A549 treated with RU486 at 1 μM for 4 hours (cell line): Measurements from ENCODE around the gene CEP72. TPM values are rescaled to one million over a fixed set of nuclear protein-coding genes. Genes with fewer than 3 reads are reported as not detected.

Source experiments
- total RNA-seq: library from RNA; stranded (reverse); fragments of 200-300 nt; extraction: Qiagen RNA extraction; gene quantifications from 5 replicates; pipeline ENCODE4 v1.2.3, GENCODE V29; 2022; ENCODE audit warnings: low read depth

CEP72 gene, protein sequence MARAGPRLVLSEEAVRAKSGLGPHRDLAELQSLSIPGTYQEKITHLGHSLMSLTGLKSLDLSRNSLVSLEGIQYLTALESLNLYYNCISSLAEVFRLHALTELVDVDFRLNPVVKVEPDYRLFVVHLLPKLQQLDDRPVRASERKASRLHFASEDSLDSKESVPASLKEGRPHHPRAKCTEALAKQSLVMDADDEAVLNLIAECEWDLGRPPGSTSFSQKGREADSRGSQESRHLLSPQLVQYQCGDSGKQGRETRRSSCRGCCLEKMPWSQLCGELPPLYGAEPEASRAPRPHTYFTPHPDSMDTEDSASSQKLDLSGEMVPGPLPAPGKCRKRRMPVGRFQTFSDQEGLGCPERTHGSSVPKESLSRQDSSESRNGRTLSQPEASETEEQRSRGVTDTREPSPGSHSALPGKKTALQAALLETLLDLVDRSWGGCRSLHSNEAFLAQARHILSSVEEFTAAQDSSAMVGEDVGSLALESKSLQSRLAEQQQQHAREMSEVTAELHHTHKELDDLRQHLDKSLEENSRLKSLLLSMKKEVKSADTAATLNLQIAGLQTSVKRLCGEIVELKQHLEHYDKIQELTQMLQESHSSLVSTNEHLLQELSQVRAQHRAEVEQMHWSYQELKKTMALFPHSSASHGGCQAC
- 8.1 to 11.4 TPM (median 9.8 TPM) in 5 replicates for total RNA-seq

DNA sequence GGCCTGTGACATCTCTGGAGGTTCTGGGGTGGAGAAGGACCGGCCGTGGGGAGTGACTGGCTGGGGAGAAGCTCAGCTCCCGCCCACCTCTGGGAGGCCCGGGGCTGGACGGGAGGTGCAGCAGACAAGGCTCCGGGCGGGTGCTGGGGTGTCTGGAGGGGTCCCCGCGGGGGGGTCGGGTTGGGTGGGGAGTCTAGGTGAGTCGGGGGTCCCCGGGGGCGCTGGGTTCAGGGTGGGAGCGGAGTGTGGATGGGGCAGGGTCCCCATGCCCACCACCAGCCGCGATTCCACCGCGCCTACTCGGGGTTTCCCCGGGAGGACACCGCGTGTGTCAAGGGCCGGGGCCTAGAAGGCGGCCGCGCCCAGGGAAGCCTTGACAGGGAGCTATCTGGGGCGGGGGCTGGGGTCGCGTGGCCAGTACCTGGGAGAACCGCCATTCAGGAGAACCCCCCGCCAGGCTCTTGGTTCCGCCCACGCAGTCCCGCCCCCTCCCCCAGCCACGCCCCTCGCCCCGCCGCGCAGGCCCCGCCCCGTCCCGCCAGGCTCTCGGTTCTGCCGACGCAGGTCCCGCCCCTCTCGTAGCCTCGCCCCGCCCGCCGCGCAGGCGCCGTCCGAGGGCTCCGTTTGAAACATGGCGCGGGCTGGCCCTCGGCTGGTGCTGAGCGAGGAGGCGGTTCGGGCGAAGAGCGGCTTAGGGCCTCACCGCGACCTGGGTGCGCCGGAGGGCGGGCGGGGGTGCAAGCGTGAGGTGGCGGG lies at the start of gene CEP72:
Gene CEP72, plus strand, starts transcription at position 610 of the 756 bp plus-strand sequence. Its CDS starts 22 bp downstream, at position 632.

GRCh38 chr5:693271-694041 lies 81.3 kb downstream of the CEP72 start, which contains the start of gene TPPP:
TPPP (minus strand) TSS chr5:693352; CDS start chr5:678060, 15,292 bp downstream.

Other genes starting within 250 kb of the CEP72 start
- gene EXOC3, start 169.2 kb upstream of the CEP72 start, total RNA-seq: 27.3 to 33.0 TPM (median 31.6 TPM) in 5 replicates
- gene SLC9A3, start 87.9 kb upstream of the CEP72 start, total RNA-seq: 2.1 to 2.9 TPM (median 2.4 TPM) in 5 replicates
- 4.2 to 5.8 TPM (median 5.6 TPM) in 5 replicates for gene TPPP, start 81.0 kb downstream of the CEP72 start, total RNA-seq
- gene ZDHHC11B, start 172.4 kb downstream of the CEP72 start, total RNA-seq: 1.1 to 1.7 TPM (median 1.3 TPM) in 5 replicates
- gene ZDHHC11, start 238.6 kb downstream of the CEP72 start, total RNA-seq: 10.0 to 18.7 TPM (median 16.9 TPM) in 5 replicates